SK-N-SH (cell line): Measurements from ENCODE around the gene SV2B. TPM values are rescaled to one million over a fixed set of nuclear protein-coding genes. Genes with fewer than 3 reads are reported as not detected.

Experiments used
- CTCF ChIA-PET: fragments of 300-600, 350-600 bp; formaldehyde crosslinking; extraction: SDS; loops from one replicate; lab custom pipeline; 2021; lab: Yijun Ruan, JAX
- POLR2A ChIA-PET: fragments of 350-600 bp; sonication (Branson Sonifier 250); formaldehyde crosslinking; extraction: SDS; loops from one replicate; lab custom pipeline; 2020; ENCODE audit warnings: antibody characterized with exemption, inconsistent platforms; lab: Yijun Ruan, JAX
- DNase-seq: peaks from one replicate; pipeline ENCODE4 v3.0.0; 2012
- H2AFZ ChIP-seq: fragments of 200-600 bp; sonication (generic); 2 replicates; pipeline ENCODE4 v1.8.1; 2016; ENCODE audit warnings: antibody characterized with exemption, mild to moderate bottlenecking, low read depth
- H3F3A ChIP-seq: fragments of 200-600 bp; sonication (generic); replicated peaks from 2 replicates; pipeline ENCODE3; 2016; ENCODE audit warnings: antibody characterized with exemption, mild to moderate bottlenecking; ENCODE audit not compliant: insufficient read depth
- H3K27ac ChIP-seq, 2 experiments: fragments of 200-500 bp in 1 of 2; fragments of 200-600 bp in 1 of 2; sonication (Bioruptor generic) in 1 of 2; sonication (generic), shearing (Covaris generic) in 1 of 2; 2 replicates each; pipeline versions ENCODE4 v1.5.1 to v1.6.1; 2014 to 2016; ENCODE audit warnings: low read depth in 2 of 2, inconsistent platforms in 1 of 2, low read length in 1 of 2, mild to moderate bottlenecking in 1 of 2, mixed read lengths in 1 of 2
- H3K27me3 ChIP-seq: fragments of 200-600 bp; sonication (generic), shearing (Covaris generic); 2 replicates; pipeline ENCODE4 v1.6.1; 2016; ENCODE audit warnings: mixed run types; ENCODE audit not compliant: insufficient read depth
- H3K36me3 ChIP-seq, 2 experiments: fragments of 200-500 bp in 1 of 2; fragments of 200-600 bp in 1 of 2; sonication (Bioruptor generic) in 1 of 2; sonication (generic) in 1 of 2; replicated peaks in 1 of 2; 2 replicates each; pipeline versions ENCODE3 to v1.5.1; 2014 to 2016; ENCODE audit warnings: low read length in 1 of 2, mild to moderate bottlenecking in 1 of 2; ENCODE audit not compliant: insufficient read depth in 2 of 2, control insufficient read depth in 1 of 2
- H3K4me1 ChIP-seq, 2 experiments: fragments of 200-500 bp in 1 of 2; fragments of 200-600 bp in 1 of 2; sonication (Bioruptor generic) in 1 of 2; sonication (generic), shearing (Covaris generic) in 1 of 2; 2 replicates each; pipeline versions ENCODE4 v1.5.1 to v1.6.1; 2014 to 2016; ENCODE audit warnings: low read depth in 1 of 2, low read length in 1 of 2, mixed run types in 1 of 2; ENCODE audit not compliant: insufficient read depth in 2 of 2, control insufficient read depth in 1 of 2
- H3K4me2 ChIP-seq: fragments of 200-600 bp; sonication (generic), shearing (Covaris generic); 2 replicates; pipeline ENCODE4 v1.6.1; 2017; ENCODE audit warnings: mixed run types
- H3K4me3 ChIP-seq, 2 experiments: fragments of 200-500 bp in 1 of 2; fragments of 200-600 bp in 1 of 2; sonication (Bioruptor generic) in 1 of 2; sonication (generic), shearing (Covaris generic) in 1 of 2; 2 replicates each; pipeline versions ENCODE4 v1.5.1 to v1.8.1; 2014 to 2016; ENCODE audit warnings: low read depth in 2 of 2, inconsistent platforms in 1 of 2, low read length in 1 of 2, mild to moderate bottlenecking in 1 of 2, mixed read lengths in 1 of 2, moderate library complexity in 1 of 2
- H3K79me2 ChIP-seq: fragments of 200-600 bp; sonication (generic); 2 replicates; pipeline ENCODE4 v1.8.1; 2017; ENCODE audit warnings: mild to moderate bottlenecking; ENCODE audit not compliant: insufficient read depth
- H3K9ac ChIP-seq: fragments of 200-600 bp; sonication (generic); 2 replicates; pipeline ENCODE4 v1.6.1; 2017; ENCODE audit warnings: mixed run types
- H3K9me2 ChIP-seq: fragments of 200-600 bp; sonication (generic); 2 replicates; pipeline ENCODE4 v1.6.1; 2017; ENCODE audit warnings: mixed run types
- H3K9me3 ChIP-seq: fragments of 200-600 bp; sonication (generic); 2 replicates; pipeline ENCODE4 v1.6.1; 2017; ENCODE audit warnings: mixed run types, mild to moderate bottlenecking, moderate library complexity
- H4K20me1 ChIP-seq: fragments of 200-600 bp; sonication (generic); 2 replicates; pipeline ENCODE4 v1.6.1; 2017; ENCODE audit warnings: mild to moderate bottlenecking, mixed run types; ENCODE audit not compliant: insufficient read depth
- CHD2 ChIP-seq: fragments of 150-350 bp; IDR thresholded peaks from 2 replicates; pipeline ENCODE4 v1.6.1; 2018; ENCODE audit warnings: low read length; ENCODE audit not compliant: partially characterized antibody
- ELF1 ChIP-seq: IDR thresholded peaks from 2 replicates; pipeline ENCODE4 v1.4.0; 2012
- EP300 ChIP-seq, 2 experiments: IDR thresholded peaks; 2 replicates each; pipeline versions ENCODE4 v1.4.0 to v1.6.1; 2012; ENCODE audit warnings: borderline replicate concordance in 1 of 2, low read depth in 1 of 2, low read length in 1 of 2
- EZH2phosphoT487 ChIP-seq: fragments of 200-600 bp; sonication (generic); IDR thresholded peaks from 2 replicates; pipeline ENCODE4 v1.6.1; 2017; ENCODE audit warnings: low read depth, mixed run types, mild to moderate bottlenecking, antibody characterized with exemption, moderate library complexity, borderline replicate concordance
- GABPA ChIP-seq: IDR thresholded peaks from 2 replicates; pipeline ENCODE4 v1.4.0; 2012; ENCODE audit warnings: low read depth, mild to moderate bottlenecking
- JUND ChIP-seq: IDR thresholded peaks from 2 replicates; pipeline ENCODE4 v1.4.0; 2012
- NFIC ChIP-seq: IDR thresholded peaks from 2 replicates; pipeline ENCODE4 v1.4.0; 2012; ENCODE audit warnings: borderline replicate concordance
- NRF1 ChIP-seq: IDR thresholded peaks from 2 replicates; pipeline ENCODE4 v1.6.1; 2012; ENCODE audit warnings: low read depth, mild to moderate bottlenecking, low read length
- POLR2AphosphoS5 ChIP-seq: IDR thresholded peaks from 2 replicates; pipeline ENCODE4 v1.6.1; 2012; ENCODE audit warnings: low read depth, low read length
- SMC3 ChIP-seq: IDR thresholded peaks from 2 replicates; pipeline ENCODE4 v1.6.1; 2012; ENCODE audit warnings: low read depth, low read length, improper control_type of control experiment
- TCF12 ChIP-seq: IDR thresholded peaks from 2 replicates; pipeline ENCODE4 v1.4.0; 2012
- TEAD4 ChIP-seq: IDR thresholded peaks from 2 replicates; pipeline ENCODE4 v1.4.0; 2012; ENCODE audit warnings: mild to moderate bottlenecking, borderline replicate concordance; ENCODE audit not compliant: insufficient read depth
- WGBS: methylation state at CpG from one replicate; pipeline ENCODE4 v1.1.6; 2017; ENCODE audit warnings: low lambda C conversion rate; 5-methylcytosine and 5-hydroxymethylcytosine counted together
- polyA plus RNA-seq, 3 experiments: library from polyadenylated mRNA; depleted of rRNA; stranded (reverse); fragments of >200 nt; gene quantifications; 2 replicates each; pipeline ENCODE4 v1.2.3, GENCODE V29; 2012
- TF ChIP-seq, protein P1 (sequence below): fragments of 150-350 bp; IDR thresholded peaks from 2 replicates; pipeline ENCODE4 v1.6.1; 2017; ENCODE audit warnings: antibody characterized with exemption, low read length, low read depth, borderline replicate concordance
- TF ChIP-seq, protein P2 (sequence below): IDR thresholded peaks from 2 replicates; pipeline ENCODE4 v1.4.0; 2012; ENCODE audit warnings: low read depth
- TF ChIP-seq, protein P3 (sequence below): fragments of 150-350 bp; IDR thresholded peaks from 2 replicates; pipeline ENCODE4 v1.6.1; 2016; ENCODE audit warnings: mild to moderate bottlenecking, low read depth, low read length
- TF ChIP-seq, protein P4 (sequence below): IDR thresholded peaks from 2 replicates; pipeline ENCODE4 v1.4.0; 2012; ENCODE audit warnings: low read depth, borderline replicate concordance
- TF ChIP-seq, protein P5 (sequence below): IDR thresholded peaks from 2 replicates; pipeline ENCODE4; 2012
- TF ChIP-seq, protein P6 (sequence below): IDR thresholded peaks from 2 replicates; pipeline ENCODE4 v1.6.1; 2012; ENCODE audit warnings: mild to moderate bottlenecking, low read depth, low read length, moderate library complexity

Gene SV2B
- polyA plus RNA-seq, 1 of the 3 experiments (the other 2 are of a cell fraction): not detected

DNA sequence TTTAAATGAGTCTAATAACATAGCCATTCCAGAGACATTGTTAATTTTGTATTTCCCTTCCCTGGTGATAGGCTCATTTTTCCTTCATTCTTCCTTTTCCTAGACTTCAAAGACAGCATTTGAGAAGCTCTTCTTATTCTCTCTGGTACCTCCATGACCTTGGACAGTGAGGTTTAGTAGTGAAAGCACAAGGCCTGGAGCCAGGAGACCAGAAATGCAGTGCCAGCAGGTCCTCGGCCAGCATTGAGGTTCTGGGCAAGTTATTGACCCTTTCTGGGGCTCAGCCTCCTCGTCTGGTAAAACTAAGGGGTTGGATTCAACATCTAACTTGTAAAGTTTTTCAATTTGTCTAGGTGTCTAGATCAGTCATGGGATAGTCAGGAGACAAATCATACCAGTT is 146.9 kb downstream of the SV2B start:
- Histone ChIP-seq H3K79me2 (no peaks in the 10 kb centered on the region), H3K9ac (no peak overlapping the region), H3K4me1 (peaks cover 0 to 2% of the 10 kb centered on the region in 2 experiments; a peak in 1 of 4 replicates), H4K20me1 (no peaks in the 10 kb centered on the region), H3K4me3 (no peak overlapping the region), H2AFZ (no peak overlapping the region), H3K4me2 (no peak overlapping the region), H3K9me2 (no peaks in the 10 kb centered on the region), H3K9me3 (no peaks in the 10 kb centered on the region), H3F3A (no peaks in the 10 kb centered on the region), H3K27ac (no peak overlapping the region), H3K27me3 (no peaks in the 10 kb centered on the region), H3K36me3 (no peaks in the 10 kb centered on the region)
- TF ChIP-seq EP300 (IDR thresholded peaks at IDR 0.05; ENCODE audit: borderline replicate concordance in 1 of 2, low read depth in 1 of 2, low read length in 1 of 2): no peak
- TF ChIP-seq POLR2AphosphoS5: no peak
- no peak for TF ChIP-seq GABPA
- no peak for TF ChIP-seq NFIC
- TF ChIP-seq SMC3: no peak
- TF ChIP-seq, protein P1, sequence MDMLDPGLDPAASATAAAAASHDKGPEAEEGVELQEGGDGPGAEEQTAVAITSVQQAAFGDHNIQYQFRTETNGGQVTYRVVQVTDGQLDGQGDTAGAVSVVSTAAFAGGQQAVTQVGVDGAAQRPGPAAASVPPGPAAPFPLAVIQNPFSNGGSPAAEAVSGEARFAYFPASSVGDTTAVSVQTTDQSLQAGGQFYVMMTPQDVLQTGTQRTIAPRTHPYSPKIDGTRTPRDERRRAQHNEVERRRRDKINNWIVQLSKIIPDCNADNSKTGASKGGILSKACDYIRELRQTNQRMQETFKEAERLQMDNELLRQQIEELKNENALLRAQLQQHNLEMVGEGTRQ: no peak
- TF ChIP-seq, protein P2, sequence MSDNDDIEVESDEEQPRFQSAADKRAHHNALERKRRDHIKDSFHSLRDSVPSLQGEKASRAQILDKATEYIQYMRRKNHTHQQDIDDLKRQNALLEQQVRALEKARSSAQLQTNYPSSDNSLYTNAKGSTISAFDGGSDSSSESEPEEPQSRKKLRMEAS: no peak
- no peak for TF ChIP-seq CHD2
- TF ChIP-seq NRF1: no peak
- TF ChIP-seq, protein P3, sequence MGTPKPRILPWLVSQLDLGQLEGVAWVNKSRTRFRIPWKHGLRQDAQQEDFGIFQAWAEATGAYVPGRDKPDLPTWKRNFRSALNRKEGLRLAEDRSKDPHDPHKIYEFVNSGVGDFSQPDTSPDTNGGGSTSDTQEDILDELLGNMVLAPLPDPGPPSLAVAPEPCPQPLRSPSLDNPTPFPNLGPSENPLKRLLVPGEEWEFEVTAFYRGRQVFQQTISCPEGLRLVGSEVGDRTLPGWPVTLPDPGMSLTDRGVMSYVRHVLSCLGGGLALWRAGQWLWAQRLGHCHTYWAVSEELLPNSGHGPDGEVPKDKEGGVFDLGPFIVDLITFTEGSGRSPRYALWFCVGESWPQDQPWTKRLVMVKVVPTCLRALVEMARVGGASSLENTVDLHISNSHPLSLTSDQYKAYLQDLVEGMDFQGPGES: no peak
- TF ChIP-seq, protein P4, sequence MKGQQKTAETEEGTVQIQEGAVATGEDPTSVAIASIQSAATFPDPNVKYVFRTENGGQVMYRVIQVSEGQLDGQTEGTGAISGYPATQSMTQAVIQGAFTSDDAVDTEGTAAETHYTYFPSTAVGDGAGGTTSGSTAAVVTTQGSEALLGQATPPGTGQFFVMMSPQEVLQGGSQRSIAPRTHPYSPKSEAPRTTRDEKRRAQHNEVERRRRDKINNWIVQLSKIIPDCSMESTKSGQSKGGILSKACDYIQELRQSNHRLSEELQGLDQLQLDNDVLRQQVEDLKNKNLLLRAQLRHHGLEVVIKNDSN: no peak
- TF ChIP-seq, protein P5, sequence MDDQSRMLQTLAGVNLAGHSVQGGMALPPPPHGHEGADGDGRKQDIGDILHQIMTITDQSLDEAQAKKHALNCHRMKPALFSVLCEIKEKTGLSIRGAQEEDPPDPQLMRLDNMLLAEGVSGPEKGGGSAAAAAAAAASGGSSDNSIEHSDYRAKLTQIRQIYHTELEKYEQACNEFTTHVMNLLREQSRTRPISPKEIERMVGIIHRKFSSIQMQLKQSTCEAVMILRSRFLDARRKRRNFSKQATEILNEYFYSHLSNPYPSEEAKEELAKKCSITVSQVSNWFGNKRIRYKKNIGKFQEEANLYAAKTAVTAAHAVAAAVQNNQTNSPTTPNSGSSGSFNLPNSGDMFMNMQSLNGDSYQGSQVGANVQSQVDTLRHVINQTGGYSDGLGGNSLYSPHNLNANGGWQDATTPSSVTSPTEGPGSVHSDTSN: no peak
- no peak for TF ChIP-seq ELF1
- TF ChIP-seq, protein P6, sequence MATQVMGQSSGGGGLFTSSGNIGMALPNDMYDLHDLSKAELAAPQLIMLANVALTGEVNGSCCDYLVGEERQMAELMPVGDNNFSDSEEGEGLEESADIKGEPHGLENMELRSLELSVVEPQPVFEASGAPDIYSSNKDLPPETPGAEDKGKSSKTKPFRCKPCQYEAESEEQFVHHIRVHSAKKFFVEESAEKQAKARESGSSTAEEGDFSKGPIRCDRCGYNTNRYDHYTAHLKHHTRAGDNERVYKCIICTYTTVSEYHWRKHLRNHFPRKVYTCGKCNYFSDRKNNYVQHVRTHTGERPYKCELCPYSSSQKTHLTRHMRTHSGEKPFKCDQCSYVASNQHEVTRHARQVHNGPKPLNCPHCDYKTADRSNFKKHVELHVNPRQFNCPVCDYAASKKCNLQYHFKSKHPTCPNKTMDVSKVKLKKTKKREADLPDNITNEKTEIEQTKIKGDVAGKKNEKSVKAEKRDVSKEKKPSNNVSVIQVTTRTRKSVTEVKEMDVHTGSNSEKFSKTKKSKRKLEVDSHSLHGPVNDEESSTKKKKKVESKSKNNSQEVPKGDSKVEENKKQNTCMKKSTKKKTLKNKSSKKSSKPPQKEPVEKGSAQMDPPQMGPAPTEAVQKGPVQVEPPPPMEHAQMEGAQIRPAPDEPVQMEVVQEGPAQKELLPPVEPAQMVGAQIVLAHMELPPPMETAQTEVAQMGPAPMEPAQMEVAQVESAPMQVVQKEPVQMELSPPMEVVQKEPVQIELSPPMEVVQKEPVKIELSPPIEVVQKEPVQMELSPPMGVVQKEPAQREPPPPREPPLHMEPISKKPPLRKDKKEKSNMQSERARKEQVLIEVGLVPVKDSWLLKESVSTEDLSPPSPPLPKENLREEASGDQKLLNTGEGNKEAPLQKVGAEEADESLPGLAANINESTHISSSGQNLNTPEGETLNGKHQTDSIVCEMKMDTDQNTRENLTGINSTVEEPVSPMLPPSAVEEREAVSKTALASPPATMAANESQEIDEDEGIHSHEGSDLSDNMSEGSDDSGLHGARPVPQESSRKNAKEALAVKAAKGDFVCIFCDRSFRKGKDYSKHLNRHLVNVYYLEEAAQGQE: no peak
- TF ChIP-seq EZH2phosphoT487: no peak
- no peak for TF ChIP-seq JUND
- no peak for TF ChIP-seq TCF12
- TF ChIP-seq TEAD4: no peak
- WGBS: 5% methylated on average over 2 of the region's 2 CpGs
- CTCF ChIA-PET: interaction anchor here (0.6 to 4.5 kb wide), 51 partner anchors 10 to 802 kb away, joined by 3 to 40 read pairs (median 4); partner anchors contain the start of genes SV2B and UNC45A
- POLR2A ChIA-PET: no interaction called here
- DNase-seq: no peak
